ENCODE data around the gene SH3GLB2. TPM values are rescaled to one million over a fixed set of nuclear protein-coding genes. Genes with fewer than 3 reads are reported as not detected.
"Not testable (repeated sequence)": the region's sequence is repeated elsewhere in the genome, so short reads cannot be mapped to it uniquely, and the experiment has no call there.

SH3GLB2 gene
- total and polyA plus RNA-seq, 4 donors = 62.8 to 160 (median 134) TPM

DNA sequence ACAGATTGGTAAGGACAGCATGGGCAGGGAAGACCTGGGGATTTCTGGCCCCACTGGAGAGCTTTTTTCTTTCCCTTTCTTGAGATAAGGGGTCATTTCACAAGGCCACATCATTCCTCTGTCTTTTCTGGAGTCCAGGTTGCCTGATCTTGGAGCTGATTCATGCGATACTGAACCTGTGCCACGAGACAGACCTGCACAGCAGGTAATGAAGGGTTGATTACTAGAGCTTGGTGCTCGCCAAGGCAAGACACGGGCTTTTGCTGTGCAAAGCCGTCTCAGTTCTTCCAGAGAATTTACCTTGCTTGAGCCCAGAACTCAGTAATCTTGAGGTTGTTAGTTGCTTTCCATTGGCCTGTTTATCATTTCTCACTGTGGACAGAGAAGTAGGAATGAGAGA lies 41.5 kb downstream of the SH3GLB2 start:
- Histone ChIP-seq H3K9me3 (ENCODE audit: control insufficient read depth, insufficient read depth, low read length) (no peaks in the 10 kb centered on the region), H3K27ac (ENCODE audit: low read depth, low read length) (no peak overlapping the region), H3K4me3 (ENCODE audit: low read depth, low read length) (no peak overlapping the region), H3K27me3 (ENCODE audit: control insufficient read depth, insufficient read depth, low read length) (no peaks in the 10 kb centered on the region), H3K36me3 (ENCODE audit: control insufficient read depth, insufficient read depth, low read length) (peaks cover 77% of the 10 kb centered on the region), H3K4me1 (ENCODE audit: control insufficient read depth, insufficient read depth, low read length) (no peaks in the 10 kb centered on the region)
- WGBS (ENCODE audit: insufficient coverage) = 95% methylated on average over 4 of the region's 5 CpGs
- DNase-seq (ENCODE audit: low read depth in 4 of 6, low spot score in 6 of 6) = no peak

DNA sequence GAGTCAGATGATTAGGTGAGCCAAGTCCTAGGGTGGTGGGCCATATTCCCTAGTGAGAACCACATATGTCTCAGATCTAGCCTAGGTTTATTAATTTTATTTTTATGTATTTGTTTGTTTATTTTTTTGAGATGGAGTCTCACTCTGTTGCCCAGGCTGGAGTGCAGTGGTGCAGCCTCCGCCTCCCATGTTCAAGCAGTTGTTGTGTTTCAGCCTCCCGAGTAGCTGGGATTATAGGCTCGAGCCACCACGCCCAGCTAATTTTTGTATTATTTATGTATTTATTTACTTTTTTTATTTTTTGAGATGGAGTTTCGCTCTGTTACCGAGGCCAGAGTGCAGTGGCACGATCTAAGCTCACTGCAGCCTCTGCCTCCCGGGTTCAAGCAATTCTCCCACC lies 44.6 kb downstream of the SH3GLB2 start:
- no peak overlapping the region for H3K27ac ChIP-seq (ENCODE audit: low read depth, low read length)
- no peak for DNase-seq (ENCODE audit: low read depth in 4 of 6, low spot score in 6 of 6)
- H3K36me3 ChIP-seq (ENCODE audit: control insufficient read depth, insufficient read depth, low read length) = peaks cover 66% of the 10 kb centered on the region
- 100% methylated on average over 4 of the region's 8 CpGs for WGBS (ENCODE audit: insufficient coverage)
- no peak overlapping the region for H3K4me3 ChIP-seq (ENCODE audit: low read depth, low read length)
- no peaks in the 10 kb centered on the region for H3K9me3 ChIP-seq (ENCODE audit: control insufficient read depth, insufficient read depth, low read length)
- no peaks in the 10 kb centered on the region for H3K4me1 ChIP-seq (ENCODE audit: control insufficient read depth, insufficient read depth, low read length)
- H3K27me3 ChIP-seq (ENCODE audit: control insufficient read depth, insufficient read depth, low read length) = no peaks in the 10 kb centered on the region

DNA sequence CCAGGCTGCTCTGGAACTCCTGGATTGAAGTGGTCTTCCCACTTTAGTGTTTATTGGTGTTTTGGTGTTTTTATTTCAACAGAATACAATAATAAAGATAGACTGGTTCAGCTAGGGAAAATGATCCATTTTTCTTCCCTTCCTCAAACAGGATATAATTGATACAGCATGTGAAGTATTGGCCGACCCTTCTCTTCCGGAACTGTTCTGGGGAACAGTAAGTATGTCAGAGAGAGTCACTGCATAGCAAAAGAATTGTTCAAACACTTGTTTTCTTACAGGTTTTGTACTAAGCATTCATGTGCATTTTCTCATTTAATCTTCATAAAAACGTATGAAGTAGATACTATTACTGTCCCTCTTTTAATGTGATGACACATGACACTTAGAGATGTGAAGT lies 49.0 kb downstream of the SH3GLB2 start:
- Histone ChIP-seq H3K27ac (ENCODE audit: low read depth, low read length) (no peak overlapping the region), H3K4me1 (ENCODE audit: control insufficient read depth, insufficient read depth, low read length) (no peaks in the 10 kb centered on the region), H3K36me3 (ENCODE audit: control insufficient read depth, insufficient read depth, low read length) (peaks cover 72% of the 10 kb centered on the region), H3K9me3 (ENCODE audit: control insufficient read depth, insufficient read depth, low read length) (no peaks in the 10 kb centered on the region), H3K4me3 (ENCODE audit: low read depth, low read length) (no peak overlapping the region), H3K27me3 (ENCODE audit: control insufficient read depth, insufficient read depth, low read length) (no peaks in the 10 kb centered on the region)
- DNase-seq (ENCODE audit: low read depth in 4 of 6, low spot score in 6 of 6) = no peak
- WGBS (ENCODE audit: insufficient coverage) = no CpG with 5 or more reads among the region's 3 CpGs

DNA sequence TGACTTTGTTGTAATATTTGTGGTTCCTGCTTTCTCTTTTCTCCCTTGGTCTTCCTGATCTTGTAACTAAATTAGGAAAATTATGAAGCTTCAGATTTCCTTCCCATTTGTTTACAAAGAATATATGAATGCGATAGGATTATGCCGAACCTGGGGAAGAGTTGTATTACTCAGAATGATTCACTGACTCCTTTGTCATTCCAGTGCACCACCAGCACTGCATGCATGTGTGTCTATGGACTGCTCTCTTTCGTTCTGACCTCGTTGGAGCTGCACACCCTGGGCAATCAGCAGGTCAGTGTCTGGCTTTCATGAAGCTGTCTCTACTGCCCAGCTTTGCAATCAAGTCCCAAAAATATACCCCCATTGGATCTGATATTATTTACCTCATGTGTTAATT lies 55.2 kb downstream of the SH3GLB2 start:
- Histone ChIP-seq H3K4me1 (ENCODE audit: control insufficient read depth, insufficient read depth, low read length) (no peaks in the 10 kb centered on the region), H3K4me3 (ENCODE audit: low read depth, low read length) (no peak overlapping the region), H3K27ac (ENCODE audit: low read depth, low read length) (no peak overlapping the region), H3K27me3 (ENCODE audit: control insufficient read depth, insufficient read depth, low read length) (no peaks in the 10 kb centered on the region), H3K36me3 (ENCODE audit: control insufficient read depth, insufficient read depth, low read length) (peaks cover 62% of the 10 kb centered on the region), H3K9me3 (ENCODE audit: control insufficient read depth, insufficient read depth, low read length) (no peaks in the 10 kb centered on the region)
- no peak for DNase-seq (ENCODE audit: low read depth in 4 of 6, low spot score in 6 of 6)
- WGBS (ENCODE audit: insufficient coverage) = 100% methylated on average over 1 of the region's 4 CpGs

DNA sequence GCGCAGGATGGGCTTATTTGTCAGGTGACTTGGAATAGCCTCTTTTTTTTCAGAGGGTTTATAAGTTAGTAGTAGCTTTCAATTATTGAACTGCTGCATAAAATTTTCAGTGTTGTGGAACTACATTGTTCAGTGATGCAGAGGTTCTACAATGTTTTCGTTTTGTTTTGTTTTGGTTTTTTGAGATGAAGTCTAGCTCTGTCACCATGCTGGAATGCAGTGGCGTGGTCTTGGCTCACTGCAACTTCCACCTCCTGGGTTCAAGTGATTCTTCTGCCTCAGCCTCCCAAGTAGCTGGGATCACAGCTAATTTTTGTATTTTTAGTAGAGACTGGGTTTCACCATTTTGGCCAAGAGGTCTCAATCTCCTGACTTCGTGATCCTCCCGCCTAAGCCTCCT lies 58.6 kb downstream of the SH3GLB2 start:
- Histone ChIP-seq H3K36me3 (ENCODE audit: control insufficient read depth, insufficient read depth, low read length) (peaks cover 60% of the 10 kb centered on the region), H3K9me3 (ENCODE audit: control insufficient read depth, insufficient read depth, low read length) (no peaks in the 10 kb centered on the region), H3K4me1 (ENCODE audit: control insufficient read depth, insufficient read depth, low read length) (no peaks in the 10 kb centered on the region), H3K4me3 (ENCODE audit: low read depth, low read length) (no peak overlapping the region), H3K27me3 (ENCODE audit: control insufficient read depth, insufficient read depth, low read length) (no peaks in the 10 kb centered on the region), H3K27ac (ENCODE audit: low read depth, low read length) (no peak overlapping the region)
- no peak for DNase-seq (ENCODE audit: low read depth in 4 of 6, low spot score in 6 of 6)
- 91% methylated on average over 5 of the region's 5 CpGs for WGBS (ENCODE audit: insufficient coverage)

DNA sequence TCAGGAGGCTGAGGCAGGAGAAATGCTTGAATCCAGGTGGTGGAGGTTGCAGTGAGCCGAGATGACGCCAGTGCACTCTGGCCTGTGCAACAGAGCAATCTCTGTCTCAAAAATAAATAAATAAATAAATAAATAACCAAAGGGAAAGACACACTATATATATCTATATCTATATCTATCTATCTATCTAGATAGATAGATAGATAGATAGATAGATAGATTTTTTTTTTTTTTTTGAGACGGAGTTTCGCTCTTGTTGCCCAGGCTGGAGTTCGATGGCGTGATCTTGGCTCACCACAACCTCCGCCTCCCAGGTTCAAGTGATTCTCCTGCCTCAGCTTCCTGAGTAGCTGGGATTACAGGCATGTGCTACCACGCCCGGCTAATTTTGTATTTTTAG lies 66.7 kb downstream of the SH3GLB2 start:
- 100% methylated on average over 5 of the region's 9 CpGs for WGBS (ENCODE audit: insufficient coverage)
- peaks cover 63% of the 10 kb centered on the region for H3K36me3 ChIP-seq (ENCODE audit: control insufficient read depth, insufficient read depth, low read length)
- H3K4me1 ChIP-seq (ENCODE audit: control insufficient read depth, insufficient read depth, low read length); H3K27ac ChIP-seq (ENCODE audit: low read depth, low read length); H3K27me3 ChIP-seq (ENCODE audit: control insufficient read depth, insufficient read depth, low read length); H3K4me3 ChIP-seq (ENCODE audit: low read depth, low read length); DNase-seq (ENCODE audit: low read depth in 4 of 6, low spot score in 6 of 6); H3K9me3 ChIP-seq (ENCODE audit: control insufficient read depth, insufficient read depth, low read length): not testable (repeated sequence)

Other genes with a start within 250 kb of the SH3GLB2 start
- gene TBC1D13, start 241.1 kb downstream of the SH3GLB2 start, total RNA-seq = 10 to 100 TPM; 11.4 to 13.9 TPM
- gene TBC1D13, start 241.1 kb downstream of the SH3GLB2 start, polyA plus RNA-seq (ENCODE audit: insufficient read length in 2 of 2) = 10 to 100 TPM; 31.4 to 36.0 TPM
- gene ENDOG, start 209.8 kb downstream of the SH3GLB2 start, total RNA-seq = 10 to 100 TPM; 14.2 to 28.2 TPM
- gene ENDOG, start 209.8 kb downstream of the SH3GLB2 start, polyA plus RNA-seq (ENCODE audit: insufficient read length in 2 of 2) = 10 to 100 TPM; 35.5 to 36.9 TPM
- gene SPOUT1, start 198.5 kb downstream of the SH3GLB2 start, total RNA-seq = 10 to 100 TPM; 12.2 to 27.7 TPM
- 10 to 100 TPM; 51.1 to 57.7 TPM for gene SPOUT1, start 198.5 kb downstream of the SH3GLB2 start, polyA plus RNA-seq (ENCODE audit: insufficient read length in 2 of 2)
- gene KYAT1, start 146.4 kb downstream of the SH3GLB2 start, total RNA-seq = 10 to 100 TPM in 1 of 2 donors, 1 to 10 TPM in 1; 8.9 to 12.1 TPM
- 10 to 100 TPM; 14.5 to 20.5 TPM for gene KYAT1, start 146.4 kb downstream of the SH3GLB2 start, polyA plus RNA-seq (ENCODE audit: insufficient read length in 2 of 2)
- gene LRRC8A, start 146.2 kb downstream of the SH3GLB2 start, total RNA-seq = 10 to 100 TPM; 28.5 to 31.8 TPM
- gene LRRC8A, start 146.2 kb downstream of the SH3GLB2 start, polyA plus RNA-seq (ENCODE audit: insufficient read length in 2 of 2) = 10 to 100 TPM; 53.9 to 57.4 TPM
- gene PHYHD1, start 107.3 kb downstream of the SH3GLB2 start, total RNA-seq = 10 to 100 TPM in 1 of 2 donors, 1 to 10 TPM in 1; 7.8 to 29.9 TPM
- 10 to 100 TPM; 23.2 to 27.4 TPM for gene PHYHD1, start 107.3 kb downstream of the SH3GLB2 start, polyA plus RNA-seq (ENCODE audit: insufficient read length in 2 of 2)
- gene DOLK, start 80.7 kb downstream of the SH3GLB2 start, total RNA-seq = 10 to 100 TPM; 17.8 to 22.8 TPM
- gene DOLK, start 80.7 kb downstream of the SH3GLB2 start, polyA plus RNA-seq (ENCODE audit: insufficient read length in 2 of 2) = 10 to 100 TPM; 20.1 to 22.0 TPM
- 10 to 100 TPM; 30.3 to 31.4 TPM for gene NUP188, start 80.6 kb downstream of the SH3GLB2 start, total RNA-seq
- gene NUP188, start 80.6 kb downstream of the SH3GLB2 start, polyA plus RNA-seq (ENCODE audit: insufficient read length in 2 of 2) = 10 to 100 TPM; 33.7 to 43.6 TPM
- gene MIGA2, start 8.3 kb upstream of the SH3GLB2 start, total RNA-seq = 10 to 100 TPM; 21.2 to 29.4 TPM
- 10 to 100 TPM; 24.4 to 35.6 TPM for gene MIGA2, start 8.3 kb upstream of the SH3GLB2 start, polyA plus RNA-seq (ENCODE audit: insufficient read length in 2 of 2)
- gene DOLPP1, start 52.8 kb upstream of the SH3GLB2 start, total RNA-seq = 10 to 100 TPM; 14.9 to 15.8 TPM
- gene DOLPP1, start 52.8 kb upstream of the SH3GLB2 start, polyA plus RNA-seq (ENCODE audit: insufficient read length in 2 of 2) = 10 to 100 TPM; 25.2 to 31.4 TPM
- gene CRAT, start 82.5 kb upstream of the SH3GLB2 start, total RNA-seq = 10 to 100 TPM; 27.1 to 30.7 TPM
- 10 to 100 TPM; 65.9 to 68.7 TPM for gene CRAT, start 82.5 kb upstream of the SH3GLB2 start, polyA plus RNA-seq (ENCODE audit: insufficient read length in 2 of 2)
- 100 to 1,000 TPM in 1 of 2 donors, 10 to 100 TPM in 1; 62.3 to 117 TPM for gene PTPA, start 83.1 kb upstream of the SH3GLB2 start, total RNA-seq
- 100 to 1,000 TPM in 1 of 2 donors, 10 to 100 TPM in 1; 98.6 to 116 TPM for gene PTPA, start 83.1 kb upstream of the SH3GLB2 start, polyA plus RNA-seq (ENCODE audit: insufficient read length in 2 of 2)
- 10 to 100 TPM; 10.4 to 17.5 TPM for gene IER5L, start 149.9 kb upstream of the SH3GLB2 start, total RNA-seq
- gene IER5L, start 149.9 kb upstream of the SH3GLB2 start, polyA plus RNA-seq (ENCODE audit: insufficient read length in 2 of 2) = 1 to 10 TPM; 5.9 to 7.6 TPM

All from spinal cord (tissue), 10 donors.